Neuronal stem cell (in vitro differentiated cells): ENCODE measurements around the gene MT1E.

ENCODE experiments used
- DNase-seq: peaks from one replicate; pipeline ENCODE4 v3.0.0-alpha.2; 2013; ENCODE audit warnings: low spot score
- H2AFZ ChIP-seq: one replicate; pipeline ENCODE4 v1.6.1; 2013; ENCODE audit warnings: mild to moderate bottlenecking, low read length, inconsistent platforms
- H2AK5ac ChIP-seq: 2 replicates; pipeline ENCODE4 v1.6.1; 2013; ENCODE audit warnings: low read depth, mild to moderate bottlenecking, inconsistent platforms, low read length, moderate library complexity, mixed read lengths
- H2BK120ac ChIP-seq: 2 replicates; pipeline ENCODE4 v1.6.1; 2013; ENCODE audit warnings: low read depth, mild to moderate bottlenecking, inconsistent platforms, low read length, moderate library complexity, mixed read lengths
- H2BK12ac ChIP-seq: one replicate; pipeline ENCODE4 v1.6.1; 2013; ENCODE audit warnings: low read length, inconsistent platforms
- H2BK15ac ChIP-seq: 2 replicates; pipeline ENCODE4 v1.6.1; 2013; ENCODE audit warnings: mild to moderate bottlenecking, low read length, inconsistent platforms, mixed read lengths
- H2BK5ac ChIP-seq: one replicate; pipeline ENCODE4 v1.6.1; 2013; ENCODE audit warnings: inconsistent platforms, mild to moderate bottlenecking, low read length, moderate library complexity
- H3K14ac ChIP-seq: one replicate; pipeline ENCODE4 v1.6.1; 2013; ENCODE audit warnings: low read length, inconsistent platforms
- H3K18ac ChIP-seq: 2 replicates; pipeline ENCODE4 v1.6.1; 2013; ENCODE audit warnings: low read length, inconsistent platforms
- H3K23ac ChIP-seq: 2 replicates; pipeline ENCODE4 v1.6.1; 2013; ENCODE audit warnings: low read depth, mild to moderate bottlenecking, mixed read lengths, low read length, inconsistent platforms; ENCODE audit not compliant: poor library complexity
- H3K27ac ChIP-seq: replicated peaks from 3 replicates; pipeline ENCODE4 v1.5.1; 2013; ENCODE audit warnings: low read length, inconsistent platforms
- H3K27me3 ChIP-seq, 3 experiments: 2 replicates each; pipeline ENCODE4 v1.6.1; 2013; ENCODE audit warnings: low read length in 3 of 3, mild to moderate bottlenecking in 2 of 3, inconsistent platforms in 1 of 3, low read depth in 1 of 3, mixed read lengths in 1 of 3, moderate library complexity in 1 of 3; ENCODE audit not compliant: control insufficient read depth in 3 of 3, insufficient read depth in 3 of 3
- H3K36me3 ChIP-seq, 2 donors: replicated peaks in 1 of 2; 2 replicates each; pipeline ENCODE4 v1.6.1; 2013; ENCODE audit warnings: low read length in 2 of 2; ENCODE audit not compliant: control insufficient read depth in 2 of 2, insufficient read depth in 2 of 2
- H3K4ac ChIP-seq: 2 replicates; pipeline ENCODE4 v1.6.1; 2013; ENCODE audit warnings: inconsistent platforms, mild to moderate bottlenecking, low read length, moderate library complexity
- H3K4me1 ChIP-seq, 2 donors: 1 replicate in 1 of 2; 2 replicates in 1 of 2; pipeline ENCODE4 v1.6.1; 2013; ENCODE audit warnings: low read length in 2 of 2, low read depth in 1 of 2; ENCODE audit not compliant: control insufficient read depth in 2 of 2, insufficient read depth in 1 of 2
- H3K4me2 ChIP-seq: one replicate; pipeline ENCODE4 v1.6.1; 2013; ENCODE audit warnings: mild to moderate bottlenecking, low read length, inconsistent platforms; ENCODE audit not compliant: insufficient read depth, poor library complexity, severe bottlenecking
- H3K4me3 ChIP-seq, 2 donors: 2 replicates each; pipeline ENCODE4 v1.5.1; 2013; ENCODE audit warnings: low read length in 2 of 2, mild to moderate bottlenecking in 2 of 2, inconsistent platforms in 1 of 2, moderate library complexity in 1 of 2
- H3K79me1 ChIP-seq: one replicate; pipeline ENCODE4 v1.6.1; 2013; ENCODE audit warnings: low read depth, mild to moderate bottlenecking, inconsistent platforms, low read length, moderate library complexity
- H3K9ac ChIP-seq: one replicate; pipeline ENCODE4 v1.6.1; 2013; ENCODE audit warnings: mild to moderate bottlenecking, low read depth, low read length, inconsistent platforms; ENCODE audit not compliant: poor library complexity
- H3K9me3 ChIP-seq, 2 donors: replicated peaks in 1 of 2; 2 replicates each; pipeline versions ENCODE3 to v1.6.1; 2013; ENCODE audit warnings: low read length in 2 of 2, mild to moderate bottlenecking in 2 of 2, inconsistent platforms in 1 of 2, low read depth in 1 of 2, mixed read lengths in 1 of 2, moderate library complexity in 1 of 2; ENCODE audit not compliant: control insufficient read depth in 2 of 2, insufficient read depth in 1 of 2
- H4K8ac ChIP-seq: one replicate; pipeline ENCODE4 v1.6.1; 2013; ENCODE audit warnings: low read depth, mild to moderate bottlenecking, inconsistent platforms, low read length, moderate library complexity
- H4K91ac ChIP-seq: one replicate; pipeline ENCODE4 v1.6.1; 2013; ENCODE audit warnings: low read length, low read depth, mild to moderate bottlenecking, inconsistent platforms; ENCODE audit not compliant: poor library complexity
- WGBS, 2 donors: extraction: QIAGEN DNeasy Blood & Tissue Kit; methylation state at CpG; one replicate each; pipeline ENCODE4 v1.1.7; 2013; ENCODE audit warnings: missing lambda C conversion rate in 2 of 2, mixed read lengths in 1 of 2; ENCODE audit not compliant: insufficient read length in 2 of 2, insufficient replicate concordance in 1 of 2; ENCODE audit errors: extremely low coverage in 2 of 2; 5-methylcytosine and 5-hydroxymethylcytosine counted together

Gene MT1E

DNA sequence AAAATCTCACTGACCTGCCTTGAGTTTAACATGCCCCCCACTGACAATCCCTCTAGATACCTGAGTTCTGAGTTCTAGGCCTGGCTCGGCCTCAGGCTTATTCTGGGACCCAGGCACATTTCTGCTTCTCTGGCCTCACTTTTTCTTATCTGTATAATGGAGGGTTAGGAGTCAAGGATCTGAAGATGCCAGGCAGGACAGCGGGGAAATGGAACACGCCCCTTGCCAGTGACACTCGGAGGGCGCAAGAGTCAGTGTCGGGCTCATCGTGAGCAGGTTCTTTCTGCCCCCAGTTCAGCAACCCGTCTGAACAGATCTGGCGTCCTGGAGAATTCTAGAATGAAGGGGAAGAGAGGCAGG, 36.8 kb upstream of the MT1E start:
- no peak overlapping the region for H2AK5ac ChIP-seq
- peak overlapping the region; percentile 92 for H3K9ac ChIP-seq
- H3K4me2 ChIP-seq = peak overlapping the region; percentile 81
- H2BK12ac ChIP-seq = no peak overlapping the region
- H3K18ac ChIP-seq = peak overlapping the region; percentile 89
- WGBS, 2 donors = no CpG with 5 or more reads among the region's 9 CpGs
- no peaks in the 10 kb centered on the region for H3K9me3 ChIP-seq
- peak overlapping the region; percentile 86 for H3K14ac ChIP-seq
- H3K4ac ChIP-seq = no peak overlapping the region
- no peak overlapping the region for H2BK15ac ChIP-seq
- no peaks in the 10 kb centered on the region for H3K79me1 ChIP-seq
- no peak overlapping the region for H2BK5ac ChIP-seq
- H4K8ac ChIP-seq = no peak overlapping the region
- no peak for DNase-seq
- no peak overlapping the region for H2BK120ac ChIP-seq
- no peak overlapping the region for H4K91ac ChIP-seq
- no peak overlapping the region for H3K27ac ChIP-seq
- H3K4me3 ChIP-seq = peak overlapping the region; percentile 33 to 78
- no peak overlapping the region for H3K23ac ChIP-seq
- H2AFZ ChIP-seq = peak overlapping the region; percentile 73
- peaks cover 0 to 6% of the 10 kb centered on the region in 2 donors for H3K4me1 ChIP-seq
- H3K36me3 ChIP-seq = no peaks in the 10 kb centered on the region
- H3K27me3 ChIP-seq = peaks cover 8 to 70% (median 45%) of the 10 kb centered on the region in 3 experiments

GRCh38 chr16:56589141-56590039, 36.2 kb upstream of the MT1E start, which contains the start of gene MT3:
Gene MT3 (plus strand): TSS chr16:56589528. CDS start chr16:56589591, 63 bp downstream.
- peaks cover 8 to 70% (median 45%) of the 10 kb centered on the region in 3 experiments for H3K27me3 ChIP-seq
- no peak for DNase-seq

GRCh38 chr16:56591377-56592060, 34.1 kb upstream of the MT1E start:
- Histone ChIP-seq H3K27me3 (peaks cover 8 to 66% (median 45%) of the 10 kb centered on the region in 3 experiments), H3K4me2 (no peak overlapping the region), H3K23ac (no peak overlapping the region), H4K8ac (no peak overlapping the region), H2BK12ac (no peak overlapping the region), H2BK120ac (no peak overlapping the region), H3K27ac (no peak overlapping the region), H2BK5ac (no peak overlapping the region), H3K4ac (no peak overlapping the region), H3K4me3 (no peak overlapping the region), H3K4me1 (peaks cover 0 to 6% of the 10 kb centered on the region in 2 donors), H3K18ac (no peak overlapping the region), H3K14ac (no peak overlapping the region), H3K36me3 (no peaks in the 10 kb centered on the region), H3K79me1 (no peaks in the 10 kb centered on the region), H3K9me3 (peaks cover 0 to 2% of the 10 kb centered on the region in 2 donors), H2AK5ac (no peak overlapping the region), H4K91ac (no peak overlapping the region), H3K9ac (no peak overlapping the region), H2BK15ac (no peak overlapping the region), H2AFZ (no peak overlapping the region)
- WGBS, 2 donors = no CpG with 5 or more reads among the region's 4 CpGs
- no peak for DNase-seq

More at GRCh38 chr16:56589141-56590039, 36.2 kb upstream of the MT1E start, which contains the start of gene MT3:
- Histone ChIP-seq H2BK5ac (no peak within 1 kb of the TSS), H3K36me3 (no peaks in the 10 kb centered on the region), H3K27ac (no peak within 1 kb of the TSS), H3K79me1 (no peaks in the 10 kb centered on the region), H3K4ac (no peak within 1 kb of the TSS), H2BK15ac (peak within 1 kb of the TSS; percentile 76), H3K23ac (peak within 1 kb of the TSS; percentile 87), H2AFZ (peak within 1 kb of the TSS; percentile 73), H3K9ac (peak within 1 kb of the TSS; percentile 92), H4K91ac (no peak within 1 kb of the TSS), H4K8ac (peak within 1 kb of the TSS; percentile 48), H3K4me2 (peak within 1 kb of the TSS; percentile 81), H3K18ac (peak within 1 kb of the TSS; percentile 89), H2BK120ac (peak within 1 kb of the TSS; percentile 35), H2AK5ac (no peak within 1 kb of the TSS), H3K4me1 (peaks cover 0 to 6% of the 10 kb centered on the region in 2 donors), H3K4me3 (peak within 1 kb of the TSS; percentile 33 to 78), H3K9me3 (peaks cover 0 to 2% of the 10 kb centered on the region in 2 donors), H3K14ac (peak within 1 kb of the TSS; percentile 86), H2BK12ac (no peak within 1 kb of the TSS)
- no CpG with 5 or more reads among the region's 87 CpGs for WGBS, 2 donors
